ENCODE data around the gene NSUN4.

- TF ChIP-seq CTCF (IDR thresholded peaks at IDR 0.05; ENCODE audit: insufficient read depth, low read depth, low read length) (no peak), EZH2 (IDR thresholded peaks at IDR 0.05; ENCODE audit: insufficient read depth, low read length) (no peak)
Observed at GRCh38 chr1:46411010-46411405, 70.4 kb downstream of the NSUN4 start.
